Fibroblast of mammary gland (primary cell): ENCODE measurements around the gene SPATA13.
A peak's percentile ranks its signal among the peaks of the same experiment; 100 is the strongest.
"Not testable (repeated sequence)": the region's sequence is repeated elsewhere in the genome, so short reads cannot be mapped to it uniquely, and the experiment has no call there.

Source experiments
- DNase-seq: peaks from one replicate; pipeline ENCODE4 v3.0.0-alpha.2; 2010; ENCODE audit warnings: low read depth
- H3K4me3 ChIP-seq: 2 replicates; pipeline ENCODE4 v1.5.1; 2011; ENCODE audit warnings: low read depth, mild to moderate bottlenecking, low read length, moderate library complexity; ENCODE audit not compliant: control insufficient read depth
- CTCF ChIP-seq: conservative IDR thresholded peaks from 2 replicates; pipeline ENCODE4 v1.5.1; 2011; ENCODE audit warnings: low read depth, low read length, inconsistent platforms; ENCODE audit not compliant: control insufficient read depth, insufficient read depth

SPATA13 gene

GRCh38 chr13:24340608-24340955 lies 180.1 kb downstream of the SPATA13 start:
- H3K4me3 ChIP-seq = no peak overlapping the region
- no peak for TF ChIP-seq CTCF
- no peak for DNase-seq

- peak; percentile 48 for DNase-seq
Measured at GRCh38 chr13:24341439-24341838, 180.9 kb downstream of the SPATA13 start.

GRCh38 chr13:24348385-24348784 lies 187.9 kb downstream of the SPATA13 start:
- no peak overlapping the region for H3K4me3 ChIP-seq
- no peak for TF ChIP-seq CTCF
- DNase-seq = no peak

More at GRCh38 chr13:24341439-24341838, 180.9 kb downstream of the SPATA13 start:
- H3K4me3 ChIP-seq = no peak overlapping the region
- no peak for TF ChIP-seq CTCF

GRCh38 chr13:24348797-24349515 lies 188.4 kb downstream of the SPATA13 start:
- TF ChIP-seq CTCF = no peak
- H3K4me3 ChIP-seq = no peak overlapping the region
- no peak for DNase-seq

- DNase-seq, H3K4me3 ChIP-seq: not testable (repeated sequence)
Measured at GRCh38 chr13:24349778-24350664, 189.5 kb downstream of the SPATA13 start.

GRCh38 chr13:24351423-24351822 lies 190.9 kb downstream of the SPATA13 start:
- no peak for DNase-seq
- no peak overlapping the region for H3K4me3 ChIP-seq
- TF ChIP-seq CTCF = no peak

GRCh38 chr13:24353736-24354135 lies 193.2 kb downstream of the SPATA13 start:
- TF ChIP-seq CTCF = no peak
- no peak overlapping the region for H3K4me3 ChIP-seq
- no peak for DNase-seq
